ENCODE results near the gene PRKAR1B.

PRKAR1B gene

GRCh38 chr7:625376-625971 lies 101.6 kb downstream of the PRKAR1B start (continued):
- TF ChIP-seq ZNF596 (tag by site-specific recombination; IDR thresholded peaks at IDR 0.05) (no peak), ZNF600 (tag by site-specific recombination; IDR thresholded peaks at IDR 0.05) (no peak), ZNF155 (tag by site-specific recombination; IDR thresholded peaks at IDR 0.05) (0 out of 2 replicates have a peak, but pooled peaks have one; percentile 41), KLF16 (tag by site-specific recombination; IDR thresholded peaks at IDR 0.05) (no peak), SP7 (tag by site-specific recombination; IDR thresholded peaks at IDR 0.05) (peak; percentile 70; the same call in 1 of the 2 replicates), ZNF19 (tag by site-specific recombination; IDR thresholded peaks at IDR 0.05; ENCODE audit: low read depth) (no peak), TRIM28 (IDR thresholded peaks at IDR 0.05; ENCODE audit: borderline replicate concordance, low read length) (peak; percentile 99), ZNF785 (tag by site-specific recombination; IDR thresholded peaks at IDR 0.05) (no peak), TSHZ1 (tag by site-specific recombination; IDR thresholded peaks at IDR 0.05; ENCODE audit: borderline replicate concordance) (no peak), ZNF621 (tag by site-specific recombination; IDR thresholded peaks at IDR 0.05) (no peak), ZNF266 (tag by site-specific recombination; IDR thresholded peaks at IDR 0.05; ENCODE audit: low read depth) (no peak), ZNF571 (tag by site-specific recombination; IDR thresholded peaks at IDR 0.05) (no peak), ZNF48 (tag by site-specific recombination; IDR thresholded peaks at IDR 0.05) (no peak), ZFP41 (tag by site-specific recombination; IDR thresholded peaks at IDR 0.05; ENCODE audit: borderline replicate concordance) (no peak), ZNF658 (tag by site-specific recombination; IDR thresholded peaks at IDR 0.05) (no peak), ZNF23 (tag by site-specific recombination; IDR thresholded peaks at IDR 0.05; ENCODE audit: borderline replicate concordance) (no peak), MYNN (tag by site-specific recombination; IDR thresholded peaks at IDR 0.05; ENCODE audit: borderline replicate concordance) (no peak), ZNF391 (tag by site-specific recombination; IDR thresholded peaks at IDR 0.05; ENCODE audit: borderline replicate concordance, low read depth) (peak; percentile 79), ZNF10 (tag by site-specific recombination; IDR thresholded peaks at IDR 0.05) (no peak), PRDM1 (tag by site-specific recombination; IDR thresholded peaks at IDR 0.05) (no peak), ZNF335 (tag by site-specific recombination; conservative IDR thresholded peaks at IDR 0.05) (no peak), ZNF610 (tag by site-specific recombination; IDR thresholded peaks at IDR 0.05; ENCODE audit: borderline replicate concordance) (peak; percentile 36; the same call in 1 of the 2 replicates), ZNF837 (tag by site-specific recombination; IDR thresholded peaks at IDR 0.05) (no peak), ZNF169 (tag by site-specific recombination; IDR thresholded peaks at IDR 0.05) (no peak)
- TF ChIP-seq, protein P1, sequence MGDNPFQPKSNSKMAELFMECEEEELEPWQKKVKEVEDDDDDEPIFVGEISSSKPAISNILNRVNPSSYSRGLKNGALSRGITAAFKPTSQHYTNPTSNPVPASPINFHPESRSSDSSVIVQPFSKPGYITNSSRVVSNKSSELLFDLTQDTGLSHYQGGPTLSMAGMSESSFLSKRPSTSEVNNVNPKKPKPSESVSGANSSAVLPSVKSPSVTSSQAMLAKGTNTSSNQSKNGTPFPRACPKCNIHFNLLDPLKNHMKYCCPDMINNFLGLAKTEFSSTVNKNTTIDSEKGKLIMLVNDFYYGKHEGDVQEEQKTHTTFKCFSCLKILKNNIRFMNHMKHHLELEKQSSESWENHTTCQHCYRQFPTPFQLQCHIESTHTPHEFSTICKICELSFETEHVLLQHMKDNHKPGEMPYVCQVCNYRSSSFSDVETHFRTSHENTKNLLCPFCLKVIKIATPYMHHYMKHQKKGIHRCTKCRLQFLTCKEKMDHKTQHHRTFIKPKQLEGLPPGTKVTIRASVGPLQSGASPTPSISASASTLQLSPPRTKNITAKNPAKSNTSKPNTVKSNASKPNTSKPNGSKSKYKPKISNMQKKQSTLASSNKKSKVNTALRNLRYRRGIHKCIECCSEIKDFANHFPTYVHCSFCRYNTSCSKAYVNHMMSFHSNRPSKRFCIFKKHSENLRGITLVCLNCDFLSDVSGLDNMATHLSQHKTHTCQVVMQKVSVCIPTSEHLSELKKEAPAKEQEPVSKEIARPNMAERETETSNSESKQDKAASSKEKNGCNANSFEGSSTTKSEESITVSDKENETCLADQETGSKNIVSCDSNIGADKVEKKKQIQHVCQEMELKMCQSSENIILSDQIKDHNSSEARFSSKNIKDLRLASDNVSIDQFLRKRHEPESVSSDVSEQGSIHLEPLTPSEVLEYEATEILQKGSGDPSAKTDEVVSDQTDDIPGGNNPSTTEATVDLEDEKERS (tag by site-specific recombination; IDR thresholded peaks at IDR 0.05), result peak; percentile 96
- TF ChIP-seq, protein P2, sequence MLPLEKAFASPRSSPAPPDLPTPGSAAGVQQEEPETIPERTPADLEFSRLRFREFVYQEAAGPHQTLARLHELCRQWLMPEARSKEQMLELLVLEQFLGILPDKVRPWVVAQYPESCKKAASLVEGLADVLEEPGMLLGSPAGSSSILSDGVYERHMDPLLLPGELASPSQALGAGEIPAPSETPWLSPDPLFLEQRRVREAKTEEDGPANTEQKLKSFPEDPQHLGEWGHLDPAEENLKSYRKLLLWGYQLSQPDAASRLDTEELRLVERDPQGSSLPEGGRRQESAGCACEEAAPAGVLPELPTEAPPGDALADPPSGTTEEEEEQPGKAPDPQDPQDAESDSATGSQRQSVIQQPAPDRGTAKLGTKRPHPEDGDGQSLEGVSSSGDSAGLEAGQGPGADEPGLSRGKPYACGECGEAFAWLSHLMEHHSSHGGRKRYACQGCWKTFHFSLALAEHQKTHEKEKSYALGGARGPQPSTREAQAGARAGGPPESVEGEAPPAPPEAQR (tag by site-specific recombination; IDR thresholded peaks at IDR 0.05), result no peak
- TF ChIP-seq, protein P3, sequence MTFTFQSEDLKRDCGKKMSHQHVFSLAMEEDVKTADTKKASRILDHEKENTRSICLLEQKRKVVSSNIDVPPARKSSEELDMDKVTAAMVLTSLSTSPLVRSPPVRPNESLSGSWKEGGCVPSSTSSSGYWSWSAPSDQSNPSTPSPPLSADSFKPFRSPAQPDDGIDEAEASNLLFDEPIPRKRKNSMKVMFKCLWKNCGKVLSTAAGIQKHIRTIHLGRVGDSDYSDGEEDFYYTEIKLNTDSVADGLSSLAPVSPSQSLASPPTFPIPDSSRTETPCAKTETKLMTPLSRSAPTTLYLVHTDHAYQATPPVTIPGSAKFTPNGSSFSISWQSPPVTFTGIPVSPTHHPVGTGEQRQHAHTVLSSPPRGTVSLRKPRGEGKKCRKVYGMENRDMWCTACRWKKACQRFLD (tag by site-specific recombination; IDR thresholded peaks at IDR 0.05), result no peak
- TF ChIP-seq, protein P4, sequence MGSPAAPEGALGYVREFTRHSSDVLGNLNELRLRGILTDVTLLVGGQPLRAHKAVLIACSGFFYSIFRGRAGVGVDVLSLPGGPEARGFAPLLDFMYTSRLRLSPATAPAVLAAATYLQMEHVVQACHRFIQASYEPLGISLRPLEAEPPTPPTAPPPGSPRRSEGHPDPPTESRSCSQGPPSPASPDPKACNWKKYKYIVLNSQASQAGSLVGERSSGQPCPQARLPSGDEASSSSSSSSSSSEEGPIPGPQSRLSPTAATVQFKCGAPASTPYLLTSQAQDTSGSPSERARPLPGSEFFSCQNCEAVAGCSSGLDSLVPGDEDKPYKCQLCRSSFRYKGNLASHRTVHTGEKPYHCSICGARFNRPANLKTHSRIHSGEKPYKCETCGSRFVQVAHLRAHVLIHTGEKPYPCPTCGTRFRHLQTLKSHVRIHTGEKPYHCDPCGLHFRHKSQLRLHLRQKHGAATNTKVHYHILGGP (tag by site-specific recombination; IDR thresholded peaks at IDR 0.05), result no peak
- TF ChIP-seq, protein P5, sequence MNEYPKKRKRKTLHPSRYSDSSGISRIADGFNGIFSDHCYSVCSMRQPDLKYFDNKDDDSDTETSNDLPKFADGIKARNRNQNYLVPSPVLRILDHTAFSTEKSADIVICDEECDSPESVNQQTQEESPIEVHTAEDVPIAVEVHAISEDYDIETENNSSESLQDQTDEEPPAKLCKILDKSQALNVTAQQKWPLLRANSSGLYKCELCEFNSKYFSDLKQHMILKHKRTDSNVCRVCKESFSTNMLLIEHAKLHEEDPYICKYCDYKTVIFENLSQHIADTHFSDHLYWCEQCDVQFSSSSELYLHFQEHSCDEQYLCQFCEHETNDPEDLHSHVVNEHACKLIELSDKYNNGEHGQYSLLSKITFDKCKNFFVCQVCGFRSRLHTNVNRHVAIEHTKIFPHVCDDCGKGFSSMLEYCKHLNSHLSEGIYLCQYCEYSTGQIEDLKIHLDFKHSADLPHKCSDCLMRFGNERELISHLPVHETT (tag by site-specific recombination; IDR thresholded peaks at IDR 0.05), result peak; percentile 78; the same call in 1 of the 2 replicates
